HL-60 (cell line): ENCODE results near the gene TOX2.
A peak's percentile ranks its signal among the peaks of the same experiment; 100 is the strongest.

Source experiments
- DNase-seq, 2 experiments: peaks; one replicate each; pipeline ENCODE4 v3.0.0-alpha.2; 2010 to 2020; ENCODE audit warnings: low read depth in 1 of 2, low spot score in 1 of 2
- H3K27ac ChIP-seq: fragments of 250-450 bp; sonication (Bioruptor Pico); replicated peaks from 2 replicates; pipeline ENCODE4 v1.5.1; 2020; ENCODE audit warnings: mild to moderate bottlenecking, moderate library complexity
- H3K27me3 ChIP-seq: fragments of 250-450 bp; sonication (Bioruptor Pico); 2 replicates; pipeline ENCODE4 v1.5.1; 2021; ENCODE audit warnings: mild to moderate bottlenecking, moderate library complexity; ENCODE audit not compliant: insufficient read depth, poor library complexity, severe bottlenecking
- H3K4me3 ChIP-seq: replicated peaks from 2 replicates; pipeline ENCODE4 v1.5.1; 2011; ENCODE audit warnings: mild to moderate bottlenecking, control low read depth, low read length; ENCODE audit not compliant: insufficient read depth
- GABPA ChIP-seq: IDR thresholded peaks from 2 replicates; pipeline ENCODE4 v1.6.1; 2012; ENCODE audit warnings: low read depth
- POLR2AphosphoS5 ChIP-seq: IDR thresholded peaks from 2 replicates; pipeline ENCODE4 v1.6.1; 2012; ENCODE audit warnings: low read depth
- SPI1 ChIP-seq: IDR thresholded peaks from 2 replicates; pipeline ENCODE4 v1.6.1; 2012; ENCODE audit warnings: low read depth, mild to moderate bottlenecking, borderline replicate concordance
- TF ChIP-seq, protein P1 (sequence below): IDR thresholded peaks from 2 replicates; pipeline ENCODE4 v1.6.1; 2012; ENCODE audit warnings: low read depth; ENCODE audit not compliant: insufficient replicate concordance
- TF ChIP-seq, protein P2 (sequence below): IDR thresholded peaks from one replicate; pipeline ENCODE4 v1.5.1; 2011; ENCODE audit warnings: low read length, control low read depth, inconsistent platforms; ENCODE audit not compliant: insufficient read depth

TOX2 gene

DNA sequence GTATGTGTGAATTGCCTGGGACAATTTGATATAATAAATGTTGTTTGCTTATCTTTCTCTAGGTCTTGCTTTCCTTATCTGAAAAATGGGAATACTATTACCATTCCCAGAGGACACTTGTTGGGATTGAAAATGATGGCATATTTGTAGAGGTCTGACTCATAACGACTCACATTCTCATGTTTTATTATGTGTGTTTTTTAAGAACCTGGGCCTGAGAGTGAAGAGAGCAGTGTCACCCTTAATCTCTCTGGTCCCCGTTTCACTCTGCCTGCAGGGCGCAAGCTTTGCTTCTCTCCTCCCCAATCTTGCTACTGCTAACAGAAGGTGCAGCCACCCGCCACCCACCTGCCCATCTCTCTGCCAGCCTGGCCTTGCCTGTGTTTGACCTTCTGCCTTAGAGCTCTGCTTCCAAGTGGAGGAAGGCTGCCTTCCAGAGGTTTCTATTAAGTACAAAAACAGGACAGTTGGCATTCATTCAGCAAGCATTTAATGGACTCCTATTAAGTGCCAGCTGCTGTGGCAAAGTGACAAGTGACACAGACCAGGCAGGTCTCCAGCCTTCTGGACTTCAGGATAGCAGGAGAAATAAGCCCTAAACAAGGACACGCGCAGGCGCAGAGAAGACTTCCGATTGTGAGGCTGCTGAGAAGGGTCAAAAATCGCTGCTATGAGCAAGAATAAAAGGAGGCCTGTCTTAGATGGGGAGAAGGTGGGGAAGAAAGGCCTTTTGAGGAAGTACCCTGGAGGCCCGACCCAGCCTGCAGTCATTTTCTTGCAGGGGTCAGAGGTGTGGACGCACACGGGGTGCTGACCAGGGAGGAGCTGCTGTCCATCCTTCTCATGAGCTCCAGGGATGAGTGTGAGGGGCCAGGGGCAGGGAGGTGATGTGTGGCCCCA is 159.8 kb downstream of the TOX2 start:
- DNase-seq: peak; percentile 28 to 73

DNA sequence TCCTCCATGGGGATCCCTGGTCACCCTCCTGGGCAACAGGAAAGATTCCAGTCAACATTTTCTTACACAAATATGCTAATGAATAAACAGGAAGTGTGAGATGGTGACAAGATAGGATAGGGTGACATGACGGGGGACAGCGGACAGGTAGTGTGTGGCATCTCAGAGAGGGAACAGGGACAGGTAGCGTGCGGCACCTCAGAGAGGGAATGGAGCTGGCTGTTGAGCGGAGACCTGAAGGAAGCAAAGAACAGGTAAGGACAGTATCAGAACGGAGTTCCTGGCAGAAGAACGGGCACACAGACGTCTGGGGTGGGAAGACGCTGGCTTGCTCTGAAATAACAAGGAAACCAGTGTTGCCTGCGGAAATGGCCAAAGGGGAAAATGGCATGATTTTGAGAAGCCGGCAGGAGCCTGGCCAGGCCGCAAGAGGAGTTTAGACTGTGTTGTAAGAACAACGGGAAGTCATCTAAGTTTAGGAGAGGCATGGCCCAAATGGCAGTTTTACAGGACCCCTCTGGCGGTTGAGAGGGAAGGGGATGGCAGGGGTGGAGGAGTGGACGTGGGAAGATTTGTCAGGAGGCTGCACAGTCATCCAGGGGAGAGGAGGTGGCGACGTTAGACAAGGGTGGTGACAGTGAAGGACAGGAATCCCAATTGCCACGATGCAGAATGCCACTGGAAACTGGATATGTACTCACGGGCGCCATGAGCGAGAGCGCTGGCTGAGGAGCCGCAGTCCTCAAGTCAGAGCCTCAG is 160.7 kb downstream of the TOX2 start:
- peak; percentile 30 to 67 for DNase-seq
- H3K27ac ChIP-seq: peak overlapping the region; percentile 81
- H3K4me3 ChIP-seq: no peak overlapping the region
- TF ChIP-seq, protein P1, sequence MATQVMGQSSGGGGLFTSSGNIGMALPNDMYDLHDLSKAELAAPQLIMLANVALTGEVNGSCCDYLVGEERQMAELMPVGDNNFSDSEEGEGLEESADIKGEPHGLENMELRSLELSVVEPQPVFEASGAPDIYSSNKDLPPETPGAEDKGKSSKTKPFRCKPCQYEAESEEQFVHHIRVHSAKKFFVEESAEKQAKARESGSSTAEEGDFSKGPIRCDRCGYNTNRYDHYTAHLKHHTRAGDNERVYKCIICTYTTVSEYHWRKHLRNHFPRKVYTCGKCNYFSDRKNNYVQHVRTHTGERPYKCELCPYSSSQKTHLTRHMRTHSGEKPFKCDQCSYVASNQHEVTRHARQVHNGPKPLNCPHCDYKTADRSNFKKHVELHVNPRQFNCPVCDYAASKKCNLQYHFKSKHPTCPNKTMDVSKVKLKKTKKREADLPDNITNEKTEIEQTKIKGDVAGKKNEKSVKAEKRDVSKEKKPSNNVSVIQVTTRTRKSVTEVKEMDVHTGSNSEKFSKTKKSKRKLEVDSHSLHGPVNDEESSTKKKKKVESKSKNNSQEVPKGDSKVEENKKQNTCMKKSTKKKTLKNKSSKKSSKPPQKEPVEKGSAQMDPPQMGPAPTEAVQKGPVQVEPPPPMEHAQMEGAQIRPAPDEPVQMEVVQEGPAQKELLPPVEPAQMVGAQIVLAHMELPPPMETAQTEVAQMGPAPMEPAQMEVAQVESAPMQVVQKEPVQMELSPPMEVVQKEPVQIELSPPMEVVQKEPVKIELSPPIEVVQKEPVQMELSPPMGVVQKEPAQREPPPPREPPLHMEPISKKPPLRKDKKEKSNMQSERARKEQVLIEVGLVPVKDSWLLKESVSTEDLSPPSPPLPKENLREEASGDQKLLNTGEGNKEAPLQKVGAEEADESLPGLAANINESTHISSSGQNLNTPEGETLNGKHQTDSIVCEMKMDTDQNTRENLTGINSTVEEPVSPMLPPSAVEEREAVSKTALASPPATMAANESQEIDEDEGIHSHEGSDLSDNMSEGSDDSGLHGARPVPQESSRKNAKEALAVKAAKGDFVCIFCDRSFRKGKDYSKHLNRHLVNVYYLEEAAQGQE: no peak
- TF ChIP-seq POLR2AphosphoS5 (no peak), SPI1 (no peak), GABPA (no peak)
- TF ChIP-seq, protein P2, sequence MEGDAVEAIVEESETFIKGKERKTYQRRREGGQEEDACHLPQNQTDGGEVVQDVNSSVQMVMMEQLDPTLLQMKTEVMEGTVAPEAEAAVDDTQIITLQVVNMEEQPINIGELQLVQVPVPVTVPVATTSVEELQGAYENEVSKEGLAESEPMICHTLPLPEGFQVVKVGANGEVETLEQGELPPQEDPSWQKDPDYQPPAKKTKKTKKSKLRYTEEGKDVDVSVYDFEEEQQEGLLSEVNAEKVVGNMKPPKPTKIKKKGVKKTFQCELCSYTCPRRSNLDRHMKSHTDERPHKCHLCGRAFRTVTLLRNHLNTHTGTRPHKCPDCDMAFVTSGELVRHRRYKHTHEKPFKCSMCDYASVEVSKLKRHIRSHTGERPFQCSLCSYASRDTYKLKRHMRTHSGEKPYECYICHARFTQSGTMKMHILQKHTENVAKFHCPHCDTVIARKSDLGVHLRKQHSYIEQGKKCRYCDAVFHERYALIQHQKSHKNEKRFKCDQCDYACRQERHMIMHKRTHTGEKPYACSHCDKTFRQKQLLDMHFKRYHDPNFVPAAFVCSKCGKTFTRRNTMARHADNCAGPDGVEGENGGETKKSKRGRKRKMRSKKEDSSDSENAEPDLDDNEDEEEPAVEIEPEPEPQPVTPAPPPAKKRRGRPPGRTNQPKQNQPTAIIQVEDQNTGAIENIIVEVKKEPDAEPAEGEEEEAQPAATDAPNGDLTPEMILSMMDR: no peak
- H3K27me3 ChIP-seq: no peaks in the 10 kb centered on the region

More for the DNA sequence above, 159.8 kb downstream of the TOX2 start:
- H3K27ac ChIP-seq: peak overlapping the region; percentile 81
- no peak overlapping the region for H3K4me3 ChIP-seq
- TF ChIP-seq, protein P1: no peak
- TF ChIP-seq GABPA (no peak), POLR2AphosphoS5 (no peak), SPI1 (no peak; the same call in 1 of the 2 replicates)
- TF ChIP-seq, protein P2: no peak
- no peaks in the 10 kb centered on the region for H3K27me3 ChIP-seq

DNA sequence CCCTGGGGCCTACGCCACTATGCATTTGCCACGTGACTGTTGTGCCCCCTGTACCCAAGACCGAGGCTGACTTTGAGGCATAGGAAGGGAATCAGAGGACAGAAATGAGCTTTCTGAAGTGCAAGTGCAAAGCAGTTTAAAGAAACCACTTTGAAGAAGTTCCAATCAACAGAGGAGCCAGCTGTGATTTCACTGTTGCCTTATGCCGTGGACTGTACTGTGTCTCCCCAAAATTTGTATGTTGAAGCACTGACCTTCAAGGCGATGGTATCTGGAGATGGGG is 161.2 kb downstream of the TOX2 start:
- H3K27me3 ChIP-seq: no peaks in the 10 kb centered on the region
- peak overlapping the region; percentile 81 for H3K27ac ChIP-seq

More for the DNA sequence above, 161.2 kb downstream of the TOX2 start:
- DNase-seq: no peak
- TF ChIP-seq, protein P2: no peak
- TF ChIP-seq, protein P1: no peak
- TF ChIP-seq POLR2AphosphoS5: no peak
- no peak for TF ChIP-seq SPI1
- H3K4me3 ChIP-seq: no peak overlapping the region
